ENCODE measurements around the gene MIAT. TPM values are rescaled to one million over a fixed set of nuclear protein-coding genes. Genes with fewer than 3 reads are reported as not detected.

The MIAT gene
- polyA plus RNA-seq, 6 donors from 2014 or later: 0.04 to 0.16 (median 0.10) TPM; not detected in 2

DNA sequence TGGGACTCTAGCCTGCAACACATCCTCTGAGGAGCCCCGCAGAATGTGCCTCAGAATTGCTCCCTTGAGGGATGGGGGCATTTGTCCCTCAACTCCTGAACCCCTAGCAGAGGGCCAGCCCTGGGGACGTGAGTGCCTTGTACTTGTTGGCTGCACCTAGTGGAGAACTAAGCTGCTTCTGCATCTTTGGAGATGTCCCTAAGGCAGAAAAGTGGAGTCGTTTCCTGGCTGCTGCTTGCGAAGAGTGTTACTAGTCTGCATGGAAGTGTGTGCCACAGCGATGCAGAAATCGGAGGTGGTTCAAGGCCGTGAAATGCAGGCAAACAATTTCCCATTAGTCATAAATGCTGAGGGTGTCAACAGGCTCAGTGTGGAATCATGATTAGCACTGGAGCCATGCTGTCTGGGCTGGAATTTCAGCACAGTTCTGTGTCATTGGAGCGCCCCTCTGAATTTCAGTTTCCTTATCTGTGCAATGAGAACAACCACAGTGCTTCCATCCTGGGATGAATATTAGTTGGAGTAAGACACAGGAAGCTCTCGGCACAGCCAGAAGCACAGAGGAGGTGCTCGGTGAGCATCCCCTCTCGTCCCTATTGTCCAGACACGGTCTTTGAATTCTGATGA is 56.5 kb downstream of the MIAT start:
- no peak overlapping the region for H3K4me3 Mint-ChIP-seq
- H3K4me1 Mint-ChIP-seq: peaks cover 14 to 46% (median 24%) of the 10 kb centered on the region in 3 donors
- ATAC-seq (ENCODE audit: low read depth in 2 of 2) (no peak), DNase-seq (no peak)
- no peaks in the 10 kb centered on the region for H3K27me3 Mint-ChIP-seq
- H3K9me3 Mint-ChIP-seq: no peaks in the 10 kb centered on the region
- peak overlapping the region in 2 of 6 donors; percentile 19 to 72 for H3K27ac Mint-ChIP-seq
- H3K36me3 Mint-ChIP-seq: peaks cover 9 to 36% of the 10 kb centered on the region in 2 donors

DNA sequence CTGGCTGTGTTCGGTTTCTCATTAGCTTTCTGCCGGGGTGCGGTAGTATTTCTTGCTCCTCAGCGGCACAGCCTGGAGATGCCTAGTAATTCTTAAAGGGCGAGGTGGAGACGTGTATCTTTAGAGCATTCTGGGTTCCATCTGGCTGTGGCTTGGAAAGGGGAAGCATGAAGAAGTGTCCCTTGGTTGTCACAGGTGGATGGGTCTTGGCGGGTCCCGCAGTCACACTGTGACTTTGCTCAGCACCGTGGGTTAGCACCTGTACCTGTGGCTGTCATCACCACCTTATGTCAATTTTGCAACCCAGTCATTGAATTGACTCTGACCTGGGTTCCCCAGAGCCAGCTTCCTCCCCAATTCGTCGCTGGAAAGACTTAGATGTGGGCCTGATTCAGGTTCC is 57.6 kb downstream of the MIAT start:
- Mint-ChIP-seq H3K4me3 (no peak overlapping the region), H3K4me1 (peaks cover 14 to 46% (median 24%) of the 10 kb centered on the region in 3 donors), H3K27ac (no peak overlapping the region), H3K27me3 (no peaks in the 10 kb centered on the region), H3K36me3 (peaks cover 10 to 41% of the 10 kb centered on the region in 2 donors), H3K9me3 (no peaks in the 10 kb centered on the region)
- no peak for ATAC-seq (ENCODE audit: low read depth in 2 of 2)
- no peak for DNase-seq

DNA sequence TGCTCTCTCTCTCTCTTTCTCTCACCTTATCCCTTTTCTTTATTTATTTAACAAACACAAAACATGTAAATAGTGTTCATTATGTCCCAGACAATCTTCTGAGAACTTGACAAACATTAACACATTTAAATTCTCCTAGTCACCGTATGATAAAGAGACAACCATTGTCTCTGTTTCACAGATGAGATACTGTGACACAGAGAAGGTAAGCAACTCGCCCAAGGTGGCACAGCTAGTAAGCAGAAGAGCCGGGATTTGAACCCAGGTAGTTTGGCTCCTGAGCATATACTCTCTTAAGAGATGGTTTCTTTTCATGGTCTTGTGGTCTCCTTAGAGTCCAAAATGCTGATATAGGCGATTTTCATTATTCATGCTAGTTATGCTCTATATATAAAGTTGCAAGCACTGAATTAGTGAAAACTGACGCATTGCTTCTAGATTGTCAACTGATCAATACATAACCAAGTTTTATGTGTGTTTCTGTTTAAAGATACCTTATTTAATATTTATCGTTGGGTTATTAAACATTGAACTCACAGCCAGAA is 58.1 kb downstream of the MIAT start:
- DNase-seq (no peak), ATAC-seq (ENCODE audit: low read depth in 2 of 2) (no peak)
- Mint-ChIP-seq H3K4me3 (no peak overlapping the region), H3K4me1 (peaks cover 14 to 43% (median 21%) of the 10 kb centered on the region in 3 donors), H3K27me3 (no peaks in the 10 kb centered on the region), H3K27ac (peak overlapping the region in 1 of 6 donors; percentile 6), H3K36me3 (peaks cover 13 to 43% of the 10 kb centered on the region in 2 donors), H3K9me3 (no peaks in the 10 kb centered on the region)

DNA sequence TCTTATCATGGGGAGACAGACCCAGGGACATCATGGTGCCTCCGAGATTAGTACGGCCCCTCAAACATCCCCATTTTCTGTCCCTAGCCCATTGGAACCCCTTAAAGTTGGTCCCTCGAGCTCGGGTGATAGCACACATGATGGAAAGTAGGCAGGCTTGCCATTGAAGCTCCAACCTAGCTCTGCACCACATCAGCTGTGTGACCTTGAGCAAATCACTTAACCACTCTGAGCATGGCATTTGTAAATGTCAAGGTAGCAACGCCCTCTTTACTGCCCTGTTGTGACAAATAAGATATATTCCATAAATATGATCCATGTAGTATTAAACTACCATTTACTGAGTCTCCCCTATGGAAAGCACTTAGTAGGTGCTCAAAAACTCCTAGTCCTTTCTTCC is 61.1 kb downstream of the MIAT start:
- no peaks in the 10 kb centered on the region for H3K9me3 Mint-ChIP-seq
- H3K36me3 Mint-ChIP-seq: peaks cover 30 to 57% of the 10 kb centered on the region in 2 donors
- no peak overlapping the region for H3K27ac Mint-ChIP-seq
- H3K4me3 Mint-ChIP-seq: no peak overlapping the region
- peaks cover 5 to 30% (median 14%) of the 10 kb centered on the region in 3 donors for H3K4me1 Mint-ChIP-seq
- ATAC-seq (ENCODE audit: low read depth in 2 of 2) (no peak), DNase-seq (no peak)
- no peaks in the 10 kb centered on the region for H3K27me3 Mint-ChIP-seq

DNA sequence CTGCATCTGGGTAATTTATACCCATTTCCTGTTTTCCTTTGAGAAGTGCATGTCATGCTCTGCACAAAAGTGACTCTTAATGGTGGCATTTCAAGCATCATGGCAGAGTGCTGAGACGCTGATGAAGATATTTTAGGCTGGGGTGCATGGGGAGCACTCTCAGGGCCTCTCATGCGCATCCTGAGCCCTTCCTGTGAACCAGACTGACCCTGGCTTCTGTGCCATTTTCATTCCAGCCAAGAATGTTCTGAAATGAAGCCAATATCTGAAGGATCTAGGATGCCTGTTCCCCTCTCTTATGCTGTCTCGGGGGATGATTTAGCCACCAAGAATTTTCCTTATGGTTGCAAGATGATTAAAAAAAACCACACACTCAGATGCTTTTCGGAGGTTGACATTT is 61.5 kb downstream of the MIAT start:
- ATAC-seq (ENCODE audit: low read depth in 2 of 2) (no peak), DNase-seq (no peak)
- H3K27ac Mint-ChIP-seq: no peak overlapping the region
- no peak overlapping the region for H3K4me3 Mint-ChIP-seq
- peaks cover 3 to 30% (median 14%) of the 10 kb centered on the region in 3 donors for H3K4me1 Mint-ChIP-seq
- no peaks in the 10 kb centered on the region for H3K9me3 Mint-ChIP-seq
- no peaks in the 10 kb centered on the region for H3K27me3 Mint-ChIP-seq
- H3K36me3 Mint-ChIP-seq: peaks cover 30 to 57% of the 10 kb centered on the region in 2 donors

DNA sequence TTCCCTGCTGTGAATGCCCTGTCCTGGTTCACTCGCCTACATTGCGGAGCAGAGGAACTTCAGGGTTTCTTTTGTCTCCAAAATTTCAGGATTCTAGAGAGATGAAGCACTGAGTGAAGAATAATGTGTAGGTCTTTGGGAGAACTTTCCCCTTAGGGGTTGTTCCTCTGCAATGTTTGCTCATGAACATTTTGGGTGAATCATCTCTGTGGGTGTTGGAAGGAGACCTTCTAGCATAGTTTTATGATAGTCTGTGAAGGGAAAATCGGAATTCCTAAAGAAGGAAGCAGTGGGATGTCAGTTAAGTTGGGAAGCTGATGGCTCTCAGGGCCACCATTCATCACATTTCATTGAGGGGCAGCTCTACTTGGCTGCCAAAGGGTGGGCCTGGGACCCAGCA is 64.8 kb downstream of the MIAT start:
- Mint-ChIP-seq H3K4me1 (peaks cover 0 to 22% (median 15%) of the 10 kb centered on the region in 3 donors), H3K9me3 (peaks cover 0 to 4% (median 0%) of the 10 kb centered on the region in 7 donors), H3K4me3 (peak overlapping the region in 1 of 8 donors; percentile 30), H3K36me3 (peaks cover 46 to 68% of the 10 kb centered on the region in 2 donors), H3K27ac (peak overlapping the region in 1 of 6 donors; percentile 58), H3K27me3 (no peaks in the 10 kb centered on the region)
- DNase-seq (no peak), ATAC-seq (ENCODE audit: low read depth in 2 of 2) (no peak)

DNA sequence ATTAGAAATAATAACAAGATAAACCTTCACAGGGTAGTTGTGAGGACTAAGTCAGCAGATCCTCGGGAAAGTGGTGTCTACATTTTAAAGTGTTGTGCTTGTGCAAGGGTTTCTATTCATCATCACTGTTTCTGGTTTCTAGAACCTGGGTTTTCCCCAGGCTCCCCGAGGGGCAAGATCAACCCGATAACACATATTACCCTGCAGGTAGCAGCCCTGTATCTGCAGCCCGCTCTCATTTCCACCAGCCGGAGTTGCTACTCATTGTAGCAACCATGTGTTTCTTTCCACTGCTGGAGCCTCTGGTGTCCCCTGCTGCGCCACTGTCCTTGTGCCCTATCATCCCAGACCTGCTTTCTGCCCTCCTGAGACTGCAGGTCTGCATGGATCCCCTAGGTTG is 67.0 kb downstream of the MIAT start:
- Mint-ChIP-seq H3K27me3 (no peaks in the 10 kb centered on the region), H3K4me1 (peaks cover 0 to 26% (median 15%) of the 10 kb centered on the region in 3 donors), H3K36me3 (peaks cover 56 to 66% of the 10 kb centered on the region in 2 donors), H3K9me3 (peaks cover 0 to 4% (median 0%) of the 10 kb centered on the region in 7 donors), H3K4me3 (peak overlapping the region in 1 of 8 donors; percentile 4), H3K27ac (no peak overlapping the region)
- ATAC-seq (ENCODE audit: low read depth in 2 of 2) (no peak), DNase-seq (no peak)

DNA sequence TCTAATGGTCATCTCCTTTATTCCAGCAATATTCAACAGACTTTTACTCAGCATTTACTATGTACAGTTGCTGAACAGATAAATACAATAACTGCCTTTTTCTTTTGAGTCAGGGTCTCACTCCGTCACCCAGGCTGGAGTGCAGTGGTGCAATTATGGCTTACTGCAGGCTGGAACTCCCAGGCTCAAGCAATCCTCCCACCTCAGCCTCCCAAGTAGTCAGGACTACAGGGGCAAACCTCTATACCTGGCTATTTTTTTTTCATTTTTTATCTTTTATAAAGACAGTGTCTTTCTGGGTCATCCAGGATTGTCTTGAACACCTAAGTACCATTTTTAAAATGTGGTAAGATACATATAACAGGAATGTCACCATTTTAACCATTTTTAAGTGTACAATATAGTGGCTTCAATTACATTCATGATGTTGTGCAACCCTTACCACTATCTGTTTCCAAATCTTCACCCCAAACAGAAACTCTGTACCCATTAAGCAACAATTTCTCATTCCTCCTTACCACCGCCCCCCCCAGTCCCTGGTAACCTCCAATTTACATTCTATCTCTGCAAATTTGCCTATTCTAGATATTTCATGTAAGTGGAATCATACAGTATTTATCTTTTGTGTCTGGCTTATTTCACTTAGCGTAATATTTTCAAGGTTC is 67.8 kb downstream of the MIAT start:
- Mint-ChIP-seq H3K4me3 (no peak overlapping the region), H3K36me3 (peaks cover 57 to 62% of the 10 kb centered on the region in 2 donors), H3K27ac (peak overlapping the region in 1 of 6 donors; percentile 2), H3K27me3 (no peaks in the 10 kb centered on the region), H3K9me3 (peaks cover 0 to 4% (median 0%) of the 10 kb centered on the region in 7 donors), H3K4me1 (peaks cover 0 to 24% (median 15%) of the 10 kb centered on the region in 3 donors)
- DNase-seq: no peak
- no peak for ATAC-seq (ENCODE audit: low read depth in 2 of 2)

Other genes with a start within 250 kb of the MIAT start
- 1 to 10 TPM; 2.1 to 9.7 (median 6.6) TPM for gene ASPHD2, start 228.3 kb upstream of the MIAT start, polyA plus RNA-seq (ENCODE audit: low read depth in 6 of 6)
- 10 to 100 TPM; 16.7 to 26.9 (median 24.6) TPM for gene HPS4, start 173.8 kb upstream of the MIAT start, polyA plus RNA-seq (ENCODE audit: low read depth in 6 of 6)
- gene SRRD, start 173.7 kb upstream of the MIAT start, polyA plus RNA-seq (ENCODE audit: low read depth in 6 of 6): 10 to 100 TPM; 17.5 to 28.3 (median 22.7) TPM
- gene TFIP11, start 145.1 kb upstream of the MIAT start, polyA plus RNA-seq (ENCODE audit: low read depth in 6 of 6): 10 to 100 TPM; 25.2 to 43.8 (median 28.1) TPM
- gene TPST2, start 67.5 kb upstream of the MIAT start, polyA plus RNA-seq (ENCODE audit: low read depth in 6 of 6): 10 to 100 TPM; 13.9 to 39.0 (median 28.5) TPM
- gene CRYBB1, start 39.6 kb upstream of the MIAT start, polyA plus RNA-seq (ENCODE audit: low read depth in 6 of 6): not detected
- gene CRYBA4, start 35.6 kb upstream of the MIAT start, polyA plus RNA-seq (ENCODE audit: low read depth in 6 of 6): not detected

Measured in naive B cell (primary cell).